SK-N-SH (cell line): Measurements from ENCODE around the gene EPHB2.

Experiments used
- CTCF ChIP-seq: fragments of 200-600 bp; sonication (generic); IDR thresholded peaks from 2 replicates; pipeline ENCODE4 v1.6.1; 2017; ENCODE audit warnings: antibody characterized with exemption, mild to moderate bottlenecking, moderate library complexity
- ELF1 ChIP-seq: IDR thresholded peaks from 2 replicates; pipeline ENCODE4 v1.4.0; 2012
- EZH2phosphoT487 ChIP-seq: fragments of 200-600 bp; sonication (generic); IDR thresholded peaks from 2 replicates; pipeline ENCODE4 v1.6.1; 2017; ENCODE audit warnings: low read depth, mixed run types, mild to moderate bottlenecking, antibody characterized with exemption, moderate library complexity, borderline replicate concordance
- RFX5 ChIP-seq: IDR thresholded peaks from 2 replicates; pipeline ENCODE4 v1.6.1; 2012; ENCODE audit warnings: mild to moderate bottlenecking, improper control_type of control experiment, low read length
- TAF1 ChIP-seq: IDR thresholded peaks from 2 replicates; pipeline ENCODE4 v1.6.1; 2012; ENCODE audit warnings: low read depth, mild to moderate bottlenecking, low read length, moderate library complexity, borderline replicate concordance
- TCF12 ChIP-seq: IDR thresholded peaks from 2 replicates; pipeline ENCODE4 v1.4.0; 2012
- USF1 ChIP-seq: IDR thresholded peaks from 2 replicates; pipeline ENCODE4 v1.4.0; 2012; ENCODE audit warnings: low read depth, borderline replicate concordance

- TF ChIP-seq EZH2phosphoT487 = no peak
- no peak for TF ChIP-seq RFX5
- TF ChIP-seq TAF1 = no peak
- TF ChIP-seq ELF1 = no peak
- no peak for TF ChIP-seq CTCF
- no peak for TF ChIP-seq USF1
- TF ChIP-seq TCF12 = no peak
Observed at GRCh38 chr1:22677931-22678896, 32.4 kb upstream of the EPHB2 start.
